NK-92 treated with Interleukin-12 subunit alpha and Interleukin-12 subunit beta, amount 100 ng/mL, for 24 hours (cell line): ENCODE results near the gene GPR132.
A peak's percentile ranks its signal among the peaks of the same experiment; 100 is the strongest.

Experiments
- DNase-seq: peaks from one replicate; lab custom pipeline; 2025; lab: John Stamatoyannopoulos, UW

Gene GPR132

DNA sequence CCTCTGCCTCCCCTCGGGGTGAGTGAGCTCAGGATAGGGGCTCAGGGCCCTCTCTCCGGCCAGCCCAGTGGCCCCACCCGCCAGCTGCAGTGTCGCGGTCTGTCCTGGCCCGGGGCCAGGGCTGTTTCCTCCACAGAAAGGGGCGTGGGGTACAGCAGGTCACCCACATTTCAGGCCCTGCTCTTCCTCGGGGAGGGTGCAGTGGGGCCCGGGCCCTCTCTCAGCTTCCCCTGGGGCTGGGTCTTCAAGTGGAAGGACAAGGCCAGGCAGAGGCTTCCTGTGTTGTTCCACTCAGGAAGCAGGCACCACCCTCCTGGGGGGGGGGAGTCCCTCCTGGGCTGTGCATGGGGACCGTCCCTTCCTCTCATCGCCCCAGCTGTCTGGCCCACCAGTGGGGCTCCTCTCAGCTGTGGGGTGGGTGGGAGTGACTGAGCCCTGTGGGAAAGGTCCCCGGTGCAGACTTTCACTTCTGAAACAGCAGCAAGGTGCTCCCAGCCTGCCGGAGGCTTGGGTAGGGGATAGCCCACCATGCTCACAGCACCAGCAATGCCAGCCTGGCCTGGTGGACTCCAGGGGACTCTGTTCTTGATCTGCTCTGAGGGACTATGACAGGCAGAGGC is 3.7 kb downstream of the GPR132 start:
- no peak for DNase-seq

DNA sequence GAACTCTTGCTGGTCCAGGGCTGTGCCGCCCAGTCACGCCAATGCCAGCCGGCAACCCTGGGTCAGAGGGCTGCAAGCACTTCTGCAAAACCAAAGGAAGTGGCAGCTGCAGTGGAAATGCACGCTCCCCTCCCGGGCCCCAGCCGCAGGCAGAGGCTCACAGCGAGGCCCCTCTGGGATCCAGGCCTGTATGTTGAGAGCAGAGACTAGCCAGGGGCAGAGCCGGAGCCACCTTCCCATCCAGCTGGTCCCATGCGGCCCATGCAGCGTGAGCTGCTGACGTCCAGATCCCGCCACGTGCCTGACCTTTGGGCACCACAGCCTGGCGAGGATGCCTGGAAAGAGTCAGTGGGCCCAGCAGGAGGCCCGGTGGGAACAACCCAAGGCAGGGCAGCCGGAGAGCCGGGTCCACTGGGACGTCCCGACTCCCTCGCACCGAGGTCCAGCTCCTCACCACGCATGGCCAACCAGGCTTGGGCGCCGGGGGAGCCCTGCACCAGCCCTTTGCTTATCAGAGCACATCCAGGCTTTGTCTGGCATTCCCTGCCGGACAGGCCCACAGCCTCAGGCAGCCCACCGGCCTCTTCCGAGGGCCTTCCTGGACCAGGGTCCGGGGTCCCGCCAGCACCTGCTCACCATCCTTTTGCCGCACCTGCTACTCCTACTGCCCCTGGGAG is 4.3 kb downstream of the GPR132 start:
- no peak for DNase-seq

DNA sequence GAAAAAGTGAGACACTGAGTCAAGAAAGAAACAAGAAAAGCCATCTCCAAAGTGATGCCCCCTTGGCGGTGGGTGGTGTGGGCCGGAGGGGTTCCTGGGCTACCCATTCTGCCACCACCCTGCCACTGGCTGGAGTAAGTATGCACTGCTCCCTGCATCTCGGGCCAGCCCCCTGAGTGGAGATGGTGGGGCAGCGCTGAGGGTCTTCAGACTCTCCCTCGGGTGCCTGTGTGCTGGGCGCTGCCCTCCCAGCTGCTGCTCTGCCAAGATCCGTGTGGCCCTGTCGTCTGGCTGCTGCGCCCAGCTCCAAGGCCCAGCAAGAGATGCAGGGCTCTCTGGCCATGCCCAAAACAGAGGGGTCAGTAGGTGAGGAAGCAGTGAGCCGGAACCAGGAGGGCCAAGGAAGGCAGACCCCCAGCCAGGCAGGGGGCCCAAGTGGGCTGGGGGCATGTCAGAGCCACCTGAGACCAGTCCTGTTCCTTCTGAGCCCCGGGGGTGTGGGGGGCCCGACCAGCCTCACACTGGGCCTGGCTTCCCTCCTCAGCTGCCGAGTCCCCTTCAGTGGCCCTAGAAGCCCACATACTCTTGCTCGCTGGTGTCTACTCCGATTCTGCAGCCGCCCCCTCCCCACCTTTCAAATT is 5.2 kb downstream of the GPR132 start:
- DNase-seq = no peak

DNA sequence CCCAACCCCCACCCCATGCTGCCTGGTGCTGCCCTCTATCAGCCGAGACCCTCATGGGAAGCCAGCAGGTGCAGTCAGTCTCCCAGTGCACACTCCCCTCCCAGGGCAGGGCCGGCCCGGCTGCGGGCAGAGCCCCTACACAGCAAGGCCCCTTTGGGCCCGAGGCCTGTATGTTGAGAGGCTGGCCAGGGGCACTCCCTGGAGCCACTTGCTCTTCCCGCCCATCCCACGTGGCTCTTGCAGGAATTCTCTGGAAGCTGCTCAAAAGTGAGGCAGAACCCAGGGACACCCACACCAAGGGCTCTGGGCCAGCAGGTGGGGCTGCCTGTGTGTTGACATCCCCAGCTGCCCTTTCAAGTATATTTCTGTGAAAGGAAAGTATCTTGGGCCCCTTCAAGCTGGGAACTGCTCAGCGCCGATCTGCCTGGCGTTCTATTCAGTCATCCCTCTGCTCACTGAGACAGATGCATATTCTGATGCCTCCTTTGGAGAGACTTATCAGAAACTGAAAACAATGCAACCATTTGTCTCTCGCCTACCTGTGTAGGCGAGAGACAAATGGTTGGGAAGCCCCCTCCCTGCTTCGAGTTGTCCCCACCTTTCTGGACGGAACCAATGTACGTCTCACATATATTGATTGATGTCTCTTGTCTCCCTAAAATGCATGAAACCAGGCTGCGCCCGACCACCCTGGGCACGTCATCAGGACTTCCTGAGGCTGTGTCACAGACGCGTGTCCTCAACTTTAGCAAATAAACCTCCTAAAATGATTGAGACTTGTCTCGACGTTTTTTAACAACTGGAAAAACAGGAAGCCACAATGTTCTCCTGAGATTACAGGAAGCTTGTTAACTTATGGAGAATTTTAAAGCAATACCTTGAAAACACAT is 6.0 kb downstream of the GPR132 start:
- DNase-seq = no peak

DNA sequence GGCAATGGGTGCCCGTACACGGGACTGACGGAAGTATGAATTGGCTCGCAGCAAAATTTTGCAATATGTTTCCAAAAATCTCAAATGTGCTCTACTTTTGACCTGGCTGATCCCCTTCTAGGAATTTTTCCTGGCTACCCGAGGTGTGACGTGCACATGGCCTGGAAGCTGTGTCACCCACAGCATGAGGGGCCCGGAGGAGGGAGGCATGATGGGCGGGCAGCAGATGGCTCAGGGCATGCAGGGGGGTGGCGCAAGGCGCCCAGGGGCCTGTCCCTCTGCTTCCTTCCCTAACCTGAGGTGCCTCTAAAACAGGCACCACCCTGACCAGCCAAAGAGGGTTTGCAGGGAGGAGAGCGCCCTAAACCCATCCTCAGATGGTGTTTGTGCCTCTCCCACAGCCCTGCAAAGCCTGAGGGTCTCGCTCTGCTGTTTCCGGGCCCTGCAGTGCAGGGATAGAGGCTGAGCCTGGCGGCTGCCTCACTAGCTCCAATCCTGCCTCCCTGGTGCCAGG is 6.7 kb downstream of the GPR132 start:
- no peak for DNase-seq

DNA sequence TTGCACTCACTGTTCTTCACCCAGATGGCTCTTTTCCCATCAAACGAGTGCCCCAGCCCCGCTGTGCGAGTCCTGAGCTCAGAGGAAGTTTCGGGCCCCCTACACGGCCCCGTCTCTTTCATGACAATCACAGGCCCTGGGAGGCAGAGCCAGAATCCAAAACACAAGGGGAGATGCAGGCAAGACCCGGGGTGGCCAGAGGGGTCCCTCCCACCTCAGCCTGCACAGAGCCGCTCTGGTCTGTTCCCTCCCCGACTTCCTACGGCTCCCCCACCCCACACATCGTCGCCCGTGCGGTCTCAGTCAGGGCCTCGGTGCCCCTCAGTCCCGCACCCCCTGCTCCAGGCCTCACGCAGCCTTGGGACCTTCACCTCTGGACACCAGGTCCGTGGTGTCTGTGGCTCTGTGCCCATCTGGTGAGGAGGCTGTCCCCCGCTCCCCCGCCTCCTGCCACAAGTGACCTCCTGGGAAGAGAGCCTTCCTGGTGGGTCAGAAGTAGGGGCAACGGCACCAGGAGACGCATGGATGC is 8.9 kb downstream of the GPR132 start:
- DNase-seq = no peak

DNA sequence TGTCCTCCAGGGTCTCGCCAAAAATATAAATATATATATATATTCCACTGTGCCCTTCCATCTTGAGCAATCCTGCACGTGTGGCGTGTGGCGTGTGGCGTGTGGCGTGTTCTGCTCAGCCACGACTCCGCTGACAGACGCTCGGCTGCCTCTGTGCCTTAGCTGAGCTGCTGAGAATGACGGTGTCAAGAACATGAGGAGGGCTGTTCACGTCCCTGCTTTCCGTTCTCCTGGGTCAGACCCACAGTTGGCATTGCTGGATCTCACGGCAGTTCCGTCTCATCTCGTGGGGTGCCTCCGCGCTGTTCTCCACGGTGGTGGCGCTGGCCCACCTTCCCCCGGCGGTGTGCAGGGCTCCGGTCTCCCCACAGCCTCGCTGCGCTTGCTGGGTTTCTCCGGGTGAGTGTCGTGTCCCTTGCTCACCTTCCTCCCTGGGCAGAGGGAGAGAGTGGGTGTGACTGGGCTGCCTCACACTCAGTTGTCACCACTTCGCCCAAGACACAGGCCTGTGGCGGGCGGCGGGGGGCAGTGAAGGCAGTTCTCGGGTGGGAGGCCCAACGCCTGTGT is 9.4 kb downstream of the GPR132 start:
- DNase-seq = no peak

DNA sequence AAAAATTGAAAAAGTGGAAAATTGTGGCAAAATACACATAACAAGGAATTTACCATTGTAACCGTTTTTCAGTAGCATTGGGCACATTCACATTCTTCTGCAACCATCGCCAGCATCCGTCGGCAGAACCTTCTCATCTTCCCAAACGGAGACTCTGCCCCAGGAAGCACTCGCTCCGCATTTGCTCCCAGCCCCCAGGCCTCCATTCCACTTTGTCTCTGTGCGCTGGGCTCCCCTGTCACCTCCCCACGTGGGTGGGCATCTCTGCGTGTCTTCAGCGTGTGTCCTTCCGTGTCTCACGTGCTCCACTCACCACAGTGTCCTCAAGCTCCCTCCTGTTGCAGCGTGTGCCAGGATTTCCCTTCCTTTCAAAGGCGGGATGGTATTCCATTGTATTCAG is 9.9 kb downstream of the GPR132 start:
- no peak for DNase-seq

DNA sequence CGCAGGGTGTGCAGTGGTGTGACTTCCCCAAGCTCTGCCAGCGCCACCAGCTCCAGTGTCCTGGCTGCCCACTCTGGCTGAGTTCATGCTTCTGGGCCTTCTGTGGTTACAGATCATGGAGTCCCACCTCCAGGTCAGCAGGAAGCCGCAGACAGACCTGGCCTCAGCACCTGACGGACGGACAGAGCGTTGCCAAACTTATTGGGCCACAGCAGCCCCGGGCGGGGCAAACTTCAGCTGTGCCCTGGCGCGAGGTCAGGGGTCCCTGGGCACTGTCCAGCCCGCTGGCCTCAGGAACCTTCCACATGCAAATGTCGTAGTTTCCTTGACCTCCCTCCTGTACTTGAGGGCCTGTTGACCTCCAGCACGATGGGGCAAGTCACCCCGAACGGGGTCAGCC is 11.2 kb downstream of the GPR132 start:
- DNase-seq = no peak

DNA sequence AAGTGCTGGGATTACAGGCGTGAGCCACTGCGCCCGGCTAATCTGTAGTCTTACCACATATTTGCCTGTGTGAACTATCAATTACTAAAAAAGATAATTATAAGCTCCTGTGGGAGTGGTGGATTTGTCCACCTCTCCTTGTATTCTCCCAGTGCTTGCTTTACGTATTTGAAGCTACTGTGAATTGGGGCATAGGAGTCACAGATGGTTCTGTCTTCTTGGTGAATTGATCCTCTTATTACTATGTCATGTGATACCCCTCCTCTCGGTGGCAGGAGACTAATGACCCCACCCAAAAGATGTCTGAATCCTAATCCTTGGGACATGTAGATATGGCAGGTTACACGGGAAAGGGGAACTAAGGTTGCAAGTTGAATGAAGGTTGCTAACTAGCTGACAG is 11.8 kb downstream of the GPR132 start:
- no peak for DNase-seq

DNA sequence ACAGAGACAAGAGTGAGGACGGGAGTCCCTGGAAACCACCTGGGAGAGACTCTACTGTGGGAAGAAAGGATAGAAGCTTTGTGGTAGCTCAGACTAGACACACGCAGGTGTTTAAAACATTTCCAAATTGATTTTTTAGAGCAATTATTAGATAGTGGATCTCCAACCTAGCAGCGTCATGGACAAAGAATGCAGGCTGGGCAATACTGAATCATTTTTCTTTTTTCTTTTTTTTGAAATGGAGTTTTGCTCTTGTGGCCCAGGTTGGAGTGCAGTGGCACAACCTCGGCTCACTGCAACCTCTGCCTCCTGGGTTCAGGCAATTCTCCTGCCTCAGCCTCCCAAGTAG is 13.1 kb downstream of the GPR132 start:
- DNase-seq = no peak

DNA sequence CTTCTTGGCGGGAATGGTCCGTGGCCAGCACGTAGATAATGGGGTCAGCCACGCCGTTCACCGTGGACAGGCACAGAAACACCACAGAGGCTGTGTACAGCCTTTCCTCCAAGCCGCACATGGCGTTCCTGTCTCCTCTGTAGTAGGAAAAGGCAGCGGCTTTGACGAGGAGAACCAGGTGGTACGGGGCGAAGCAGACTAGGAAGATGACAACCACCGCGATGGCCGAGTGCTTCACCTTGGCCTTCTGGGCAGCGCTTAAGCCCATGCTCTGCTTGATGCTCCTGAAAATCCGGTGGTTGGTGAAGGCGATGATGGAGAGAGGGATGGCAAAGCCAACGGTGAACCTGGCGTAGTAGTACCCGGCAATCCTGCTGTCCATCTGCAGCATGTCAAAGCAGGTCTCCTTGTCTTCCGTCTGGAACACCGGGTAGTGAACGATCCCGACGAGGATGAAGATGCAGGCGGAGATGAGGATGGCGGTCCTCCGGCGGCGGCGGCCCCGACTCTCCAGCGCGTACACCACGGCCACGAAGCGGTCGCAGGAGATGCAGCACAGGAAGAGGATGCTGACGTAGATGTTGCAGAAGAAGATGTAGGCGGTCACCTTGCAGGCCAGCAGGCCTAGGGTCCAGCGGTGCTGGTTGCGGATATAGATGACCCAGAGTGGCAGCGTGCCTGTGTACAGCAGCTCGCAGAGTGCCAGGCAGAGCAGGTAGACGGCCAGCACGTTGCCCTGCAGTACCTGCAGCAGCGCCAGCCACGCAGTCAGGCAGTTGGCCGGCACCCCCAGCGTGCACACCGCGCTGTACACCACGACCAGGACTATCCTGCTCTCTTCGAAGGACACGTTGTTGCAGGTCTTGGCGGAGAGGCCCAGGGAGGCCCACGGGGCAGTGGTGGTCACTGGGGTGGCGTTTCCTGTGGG is 13.8 kb downstream of the GPR132 start:
- DNase-seq = no peak

DNA sequence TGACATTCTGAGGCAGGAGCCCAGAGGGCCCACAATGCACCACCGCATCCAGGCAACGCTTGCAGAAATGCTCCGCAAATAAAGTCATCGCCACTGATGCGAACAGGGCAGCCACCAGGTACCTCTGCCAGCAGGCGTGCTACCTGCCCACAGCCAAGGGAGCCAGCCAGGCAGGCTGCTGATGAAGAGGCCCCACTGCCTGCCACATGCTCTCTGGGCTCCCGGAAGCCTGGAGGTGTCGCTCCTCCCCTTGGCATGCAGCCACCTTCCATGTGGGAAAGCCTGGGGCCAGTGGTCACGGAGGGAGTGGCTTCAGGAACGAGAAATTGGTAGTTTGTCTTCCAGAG is 14.7 kb downstream of the GPR132 start:
- no peak for DNase-seq

DNA sequence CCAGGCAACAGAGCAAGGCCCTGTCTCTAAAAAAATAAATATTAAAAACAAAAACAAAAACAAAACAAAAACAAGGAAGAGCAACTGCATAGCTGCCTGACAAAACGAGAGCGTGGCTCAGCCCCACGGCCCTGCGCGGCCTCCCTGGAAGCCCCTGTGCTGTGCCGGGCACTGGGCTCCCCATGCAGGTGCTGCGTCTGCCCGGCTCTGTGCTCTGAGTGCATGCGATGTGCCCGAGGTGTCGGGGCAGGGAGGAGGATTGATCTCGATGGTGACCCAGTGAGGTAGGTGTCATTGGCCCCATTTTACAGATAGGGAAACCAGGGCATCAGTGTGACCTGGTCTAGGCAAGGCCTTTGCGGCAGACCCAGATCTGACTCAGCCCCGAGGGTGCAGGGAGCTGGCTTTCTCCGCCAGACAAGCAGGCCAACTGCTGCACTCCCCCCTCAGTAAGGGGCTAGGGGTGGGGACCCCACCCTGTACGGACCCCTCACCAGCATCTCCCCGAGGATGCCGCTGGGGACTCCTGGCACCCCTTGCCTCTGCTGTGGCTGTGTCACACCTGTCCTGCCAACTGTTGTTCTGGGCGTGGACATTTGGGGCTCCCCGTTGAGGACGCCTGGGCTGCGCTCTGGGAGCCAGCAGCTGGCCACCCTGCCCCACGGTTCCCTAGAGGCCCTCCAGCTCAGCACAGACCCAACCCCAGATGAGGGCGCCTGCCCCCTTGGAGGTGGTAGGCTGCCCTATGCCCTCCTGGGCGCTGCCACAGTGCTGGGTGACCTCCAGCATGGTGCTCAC is 15.3 kb downstream of the GPR132 start:
- DNase-seq = no peak

DNA sequence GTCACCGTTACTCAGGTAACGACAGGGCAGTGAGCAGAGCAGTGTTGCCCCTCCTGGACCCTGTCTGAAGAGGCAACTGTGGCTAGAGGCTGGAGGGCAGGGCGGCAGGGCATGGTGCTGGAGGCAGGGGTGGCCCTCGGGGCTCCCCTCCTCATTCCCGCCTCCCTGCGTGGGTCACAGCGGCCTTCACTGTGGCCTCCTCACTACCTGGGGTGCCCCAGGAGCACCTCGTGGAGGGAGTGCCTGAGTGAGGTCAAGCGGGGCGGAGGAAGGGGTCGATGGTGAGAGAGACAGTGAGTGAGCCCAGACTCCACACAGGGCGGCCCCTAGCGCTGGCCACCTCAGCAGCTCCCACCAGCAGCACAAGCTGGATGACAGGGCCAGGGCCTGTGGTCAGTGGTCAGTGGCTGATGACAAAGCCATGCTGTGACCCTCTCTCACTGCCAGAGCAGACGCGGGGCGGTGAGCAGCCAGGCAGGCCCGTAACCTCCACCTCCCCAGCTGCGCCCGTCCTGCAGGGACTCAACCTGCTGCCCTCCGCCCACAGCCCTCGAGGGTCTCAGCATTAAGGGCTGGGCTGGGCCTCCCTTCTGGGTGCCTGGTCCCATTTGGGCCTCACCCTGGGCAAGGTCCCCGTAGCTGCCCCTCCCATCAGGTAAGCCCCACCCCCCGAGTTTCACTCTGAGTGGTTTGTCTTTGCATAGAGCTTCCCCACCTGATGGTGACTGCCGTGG is 17.8 kb downstream of the GPR132 start:
- no peak for DNase-seq

DNA sequence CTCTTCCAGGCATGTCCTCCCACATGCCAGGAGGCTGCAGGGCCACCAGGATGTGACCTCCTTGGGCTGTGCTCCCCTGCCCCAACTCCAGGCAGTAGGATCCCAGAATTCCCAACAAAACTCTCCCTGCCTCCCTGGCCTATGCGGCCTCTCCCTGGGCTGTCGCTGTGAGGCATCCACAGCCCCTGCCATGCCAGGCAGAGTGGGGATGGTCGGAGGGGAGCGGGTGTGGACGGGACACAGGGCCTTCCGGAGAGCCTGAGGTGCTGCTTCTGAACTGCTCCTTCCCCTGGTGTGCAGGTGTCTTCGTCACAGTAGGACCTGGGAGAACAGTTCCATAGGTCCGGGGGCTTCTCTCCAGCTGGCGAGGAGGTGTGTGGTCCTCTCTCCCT is 18.3 kb downstream of the GPR132 start:
- no peak for DNase-seq

DNA sequence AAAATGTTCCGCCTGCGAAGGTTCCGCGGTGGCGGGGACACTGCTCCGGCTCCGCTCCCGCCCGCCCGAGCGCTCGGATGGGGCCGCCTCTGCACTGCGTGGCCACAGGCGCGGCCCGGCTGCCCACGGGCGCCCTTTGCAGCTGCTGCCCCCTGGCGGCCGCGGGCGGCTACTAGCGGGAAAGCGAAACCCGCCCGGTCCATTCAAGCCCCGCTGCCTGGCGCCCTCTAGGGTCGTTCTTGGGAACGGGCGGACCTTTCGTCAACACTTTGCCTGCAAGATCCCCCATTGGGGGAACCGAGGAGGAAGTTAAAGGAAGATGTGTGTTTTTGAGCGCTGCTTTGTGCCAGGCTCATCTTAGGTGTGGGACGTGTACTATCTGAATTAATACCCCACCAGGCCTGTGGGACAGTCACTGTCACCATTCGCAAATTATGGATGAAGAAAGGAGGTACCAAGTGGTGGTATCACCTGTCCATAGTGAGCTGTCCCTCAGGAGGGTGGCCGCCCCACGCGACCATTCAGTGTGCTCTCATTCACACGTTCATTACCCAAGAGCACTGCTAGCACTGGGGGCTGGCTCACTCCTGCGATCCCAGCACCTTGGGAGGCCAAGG is 19.4 kb downstream of the GPR132 start:
- DNase-seq = peak; percentile 83

DNA sequence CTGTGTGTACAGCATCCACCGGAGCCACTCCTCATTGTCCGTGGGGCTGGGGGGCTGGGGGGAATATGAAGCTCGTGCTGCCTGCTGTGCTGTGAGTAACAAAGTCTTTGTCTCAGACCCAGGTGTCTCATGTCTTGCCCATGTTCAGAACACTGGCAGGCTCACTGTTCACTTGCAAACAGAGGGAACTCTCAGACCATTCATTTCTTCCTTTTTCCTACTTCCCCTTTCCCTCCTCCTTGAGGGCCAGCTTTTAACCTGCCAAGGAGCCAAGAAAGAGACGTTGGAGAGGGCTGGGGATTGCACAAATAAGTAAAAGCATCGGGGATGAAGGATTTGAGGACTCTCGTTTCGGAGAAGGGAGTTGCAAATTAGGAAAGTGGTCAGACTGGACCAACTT is 21.6 kb downstream of the GPR132 start:
- DNase-seq = no peak

DNA sequence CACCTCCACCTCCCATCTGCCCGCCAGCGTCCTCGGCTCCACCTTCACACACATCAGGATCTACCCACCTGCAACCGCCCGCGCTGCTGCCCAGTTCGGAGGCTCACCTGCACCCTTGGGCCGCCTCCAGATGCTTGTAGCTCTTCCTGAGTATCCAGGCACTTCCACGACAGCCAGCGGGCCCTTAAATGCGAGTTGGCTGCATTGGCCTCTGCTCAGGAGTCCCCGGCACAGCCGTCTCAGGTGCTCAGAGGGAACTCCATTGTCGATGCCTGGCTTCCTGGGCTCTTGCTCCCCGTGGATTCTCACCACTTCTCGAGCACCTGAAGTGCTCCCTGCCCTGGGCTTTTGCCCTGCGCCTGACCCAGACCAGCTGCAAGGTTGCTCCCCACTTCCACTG is 22.4 kb downstream of the GPR132 start:
- DNase-seq = no peak
